K562 (cell line): ENCODE data around the gene COL25A1. TPM values are rescaled to one million over a fixed set of nuclear protein-coding genes. Genes with fewer than 3 reads are reported as not detected.

Experiments used
- ATAC-seq: fragments of 200-7000 bp; cut with Tn5 transposase; 3 replicates; pipeline ENCODE4 v1.9.1; 2020; ENCODE audit warnings: moderate library complexity
- BruUV-seq: library from RNA; stranded (reverse); fragments of 400-500 nt; replicated peaks from 2 replicates; lab custom pipeline; 2021; lab: Mats Ljungman, UMichigan
- CTCF ChIA-PET: fragments of 300-600 bp; formaldehyde crosslinking; extraction: SDS; loops from one replicate; lab custom pipeline; 2021; ENCODE audit warnings: low intra/inter-chr PET ratio; lab: Yijun Ruan, JAX
- POLR2A ChIA-PET: fragments of 300-600, 350-650 bp; sonication (Branson Sonifier 250); formaldehyde crosslinking; extraction: SDS; loops from one replicate; lab custom pipeline; 2021; ENCODE audit warnings: antibody characterized with exemption, inconsistent platforms; lab: Yijun Ruan, JAX
- DNase-seq, 4 experiments: peaks; one replicate each; pipeline versions ENCODE4 v3.0.0 to v3.0.0-alpha.2; 2011 to 2018; ENCODE audit warnings: low spot score in 3 of 4, mixed read lengths in 3 of 4; ENCODE audit errors: extremely low read depth in 1 of 4
- FAIRE-seq: peaks from 2 replicates; lab custom pipeline; 2011; peaks lifted over from hg19 to GRCh38; lab: Jason Lieb, UNC
- H2AFZ ChIP-seq: 2 replicates; pipeline ENCODE4 v1.6.0; 2011; ENCODE audit warnings: low read depth, low read length, control low read depth, inconsistent platforms
- H3K27ac ChIP-seq: fragments of 200-600 bp; 3 replicates; pipeline ENCODE4 v1.8.0; 2011; ENCODE audit warnings: low read depth, mild to moderate bottlenecking, control low read depth, inconsistent platforms, low read length, moderate library complexity, mixed read lengths; ENCODE audit errors: extremely low read depth
- H3K27me3 ChIP-seq, 2 experiments: fragments of 300-600 bp in 1 of 2; 2 replicates in 1 of 2; 3 replicates in 1 of 2; pipeline versions ENCODE4 v1.6.0 to v1.8.0; 2011; ENCODE audit warnings: inconsistent platforms in 2 of 2, low read length in 2 of 2, mild to moderate bottlenecking in 1 of 2, mixed read lengths in 1 of 2, moderate library complexity in 1 of 2; ENCODE audit not compliant: control insufficient read depth in 2 of 2, insufficient read depth in 2 of 2
- H3K36me3 ChIP-seq: fragments of 300-600 bp; 3 replicates; pipeline ENCODE4 v1.8.0; 2011; ENCODE audit warnings: mild to moderate bottlenecking, low read length, inconsistent platforms; ENCODE audit not compliant: control insufficient read depth, insufficient read depth
- H3K4me1 ChIP-seq, 2 experiments: fragments of 200-600 bp in 1 of 2; replicated peaks in 1 of 2; 2 replicates in 1 of 2; 3 replicates in 1 of 2; pipeline versions ENCODE4 v1.5.1 to v1.8.0; 2011; ENCODE audit warnings: inconsistent platforms in 2 of 2, low read length in 2 of 2, mild to moderate bottlenecking in 1 of 2, mixed read lengths in 1 of 2, moderate library complexity in 1 of 2; ENCODE audit not compliant: control insufficient read depth in 2 of 2, insufficient read depth in 2 of 2
- H3K4me2 ChIP-seq: 2 replicates; pipeline ENCODE4 v1.6.1; 2011; ENCODE audit warnings: low read length, control low read depth, inconsistent platforms, mixed read lengths; ENCODE audit not compliant: insufficient read depth
- H3K4me3 ChIP-seq: fragments of 200-600 bp; sonication (generic), shearing (Covaris generic); 2 replicates; pipeline ENCODE4 v1.5.1; 2016; ENCODE audit warnings: control low read depth, inconsistent platforms
- H3K79me2 ChIP-seq: fragments of 200-600 bp; 3 replicates; pipeline ENCODE4 v1.8.0; 2011; ENCODE audit warnings: low read length, inconsistent platforms; ENCODE audit not compliant: control insufficient read depth, insufficient read depth
- H3K9ac ChIP-seq, 2 experiments: 2 replicates each; pipeline versions ENCODE4 v1.6.0 to v1.6.1; 2011; ENCODE audit warnings: low read depth in 2 of 2, low read length in 2 of 2, control low read depth in 1 of 2, inconsistent platforms in 1 of 2, mild to moderate bottlenecking in 1 of 2, mixed read lengths in 1 of 2; ENCODE audit not compliant: insufficient read depth in 1 of 2
- H3K9me1 ChIP-seq: one replicate; pipeline ENCODE4 v1.6.0; 2011; ENCODE audit warnings: inconsistent platforms, mild to moderate bottlenecking, low read length, moderate library complexity; ENCODE audit not compliant: control insufficient read depth, insufficient read depth
- H3K9me3 ChIP-seq: replicated peaks from 2 replicates; pipeline ENCODE4 v1.5.1; 2011; ENCODE audit warnings: low read depth, low read length, inconsistent platforms; ENCODE audit not compliant: control insufficient read depth, insufficient read depth
- H4K20me1 ChIP-seq: replicated peaks from 2 replicates; pipeline ENCODE4 v1.6.1; 2011; ENCODE audit warnings: low read length, inconsistent platforms, mixed read lengths; ENCODE audit not compliant: control insufficient read depth, insufficient read depth
- ATF4 ChIP-seq: fragments of 450-650 bp; formaldehyde crosslinking; IDR thresholded peaks from 2 replicates; pipeline ENCODE4 v1.4.0; 2022; ENCODE audit warnings: mild to moderate bottlenecking, moderate library complexity
- CHD2 ChIP-seq: IDR thresholded peaks from 2 replicates; pipeline ENCODE4 v1.6.1; 2011; ENCODE audit warnings: low read depth, low read length
- CTCF ChIP-seq, 3 experiments: IDR thresholded peaks in 2 of 3; conservative IDR thresholded peaks in 1 of 3; 2 replicates each; pipeline ENCODE4 v1.5.1; 2011 to 2012; ENCODE audit warnings: low read length in 3 of 3, mild to moderate bottlenecking in 3 of 3, control low read depth in 2 of 3, improper control_type of control experiment in 1 of 3, inconsistent platforms in 1 of 3, low read depth in 1 of 3, mixed read lengths in 1 of 3, moderate library complexity in 1 of 3; ENCODE audit not compliant: insufficient read depth in 2 of 3
- HIVEP1 ChIP-seq: fragments of 250-450 bp; sonication (Bioruptor Pico); IDR thresholded peaks from 2 replicates; pipeline ENCODE4 v1.4.0; 2020; ENCODE audit warnings: mild to moderate bottlenecking
- IFI16 ChIP-seq: fragments of 250-450 bp; sonication (Bioruptor Pico); IDR thresholded peaks from 2 replicates; pipeline ENCODE4 v2.1.2; 2022; ENCODE audit warnings: mild to moderate bottlenecking, inconsistent platforms
- L3MBTL2 ChIP-seq: fragments of 450-650 bp; IDR thresholded peaks from 2 replicates; pipeline ENCODE4 v1.6.1; 2016; ENCODE audit warnings: mild to moderate bottlenecking, moderate library complexity
- OTX1 ChIP-seq: fragments of 450-650 bp; formaldehyde crosslinking; IDR thresholded peaks from 2 replicates; pipeline ENCODE4 v1.4.0; 2022; ENCODE audit warnings: mild to moderate bottlenecking
- REST ChIP-seq, 2 experiments: fragments of 450-650 bp; formaldehyde crosslinking in 1 of 2; IDR thresholded peaks; 2 replicates each; pipeline versions ENCODE4 v1.4.0 to v1.6.1; 2014 to 2020; ENCODE audit warnings: mild to moderate bottlenecking in 2 of 2, borderline replicate concordance in 1 of 2, low read depth in 1 of 2
- ZEB2 ChIP-seq: fragments of 450-650 bp; IDR thresholded peaks from 2 replicates; pipeline ENCODE4 v1.6.1; 2016
- WGBS: fragments of 100-300 bp; shearing (Covaris generic); methylation state at CpG from one replicate; pipeline ENCODE4 v1.1.6; 2016; ENCODE audit warnings: low coverage, mixed read lengths; ENCODE audit not compliant: insufficient coverage; ENCODE audit errors: missing lambda C conversion rate; 5-methylcytosine and 5-hydroxymethylcytosine counted together
- in situ Hi-C: fragments of 300-500 bp; cut with MboI; formaldehyde crosslinking; loops from 4 replicates; pipeline ENCODE4 v1.15.0; 2018; ENCODE audit warnings: inconsistent platforms, mixed read lengths
- intact Hi-C: fragments of 100-400 bp; cut with micrococcal nuclease; formaldehyde crosslinking; loops from 2 replicates; pipeline ENCODE4 v1.14.2; 2022
- polyA plus RNA-seq, 8 experiments: library from polyadenylated mRNA; depleted of rRNA in 4 of 8; stranded (reverse) in 5 of 8; unstranded in 3 of 8; fragments of >200 nt; fragmentation: Nextera tagmentation in 2 of 8; fragmentation: Illumina TruSeq in 1 of 8; extraction: Ambion mirVana in 2 of 8; extraction: Trizol in 1 of 8; gene quantifications; 2 replicates each; pipeline versions ENCODE4 v1.2.1 to v1.2.3, GENCODE V29; 2011 to 2014; ENCODE audit warnings: inconsistent platforms in 1 of 8, missing spikeins in 1 of 8
- total RNA-seq, 7 experiments: library from RNA; depleted of rRNA in 6 of 7; stranded (reverse); fragments of >200 nt in 6 of 7; fragmentation: Illumina TruSeq in 2 of 7; extraction: Trizol in 2 of 7; gene quantifications; 2 replicates each; pipeline versions ENCODE4 v1.2.1 to v1.2.3, GENCODE V29; 2011 to 2021; ENCODE audit warnings: low replicate concordance in 1 of 7

COL25A1 gene
- total and polyA plus RNA-seq, 9 of the 15 experiments (the other 6 are each of a cell fraction or from before 2014, with no cell fraction given), result 0.03 to 0.62 (median 0.27) TPM

- H3K27ac ChIP-seq, result no peak overlapping the region
- 3% methylated on average over 3 of the region's 3 CpGs for WGBS
- H3K9me3 ChIP-seq, result no peaks in the 10 kb centered on the region
- in situ Hi-C loops (no loop called here), intact Hi-C loops (loop anchor here (10.0 kb wide), 1 partner anchor 99 kb away; no protein-coding TSS in a partner anchor)
- peaks cover 12 to 46% of the 10 kb centered on the region in 2 experiments for H3K27me3 ChIP-seq
- FAIRE-seq, result no peak
- no TSS peak for BruUV-seq
- no peak overlapping the region for H2AFZ ChIP-seq
- H3K9me1 ChIP-seq, result no peaks in the 10 kb centered on the region
- no peaks in the 10 kb centered on the region for H3K79me2 ChIP-seq
- H3K9ac ChIP-seq, result no peak overlapping the region
- no peaks in the 10 kb centered on the region for H3K36me3 ChIP-seq
- H4K20me1 ChIP-seq, result no peaks in the 10 kb centered on the region
- POLR2A ChIA-PET, result interaction anchor here (0.6 to 0.7 kb wide), 3 partner anchors 48 to 403 kb away, joined by 3 to 4 read pairs (median 3); no protein-coding TSS in a partner anchor
- CTCF ChIA-PET, result no interaction called here
- no peaks in the 10 kb centered on the region; a peak in 1 of 5 replicates for H3K4me1 ChIP-seq
- no peak for ATAC-seq
- DNase-seq, result peak in 1 of 4 experiments; percentile 9
- H3K4me3 ChIP-seq, result no peak overlapping the region
- no peak overlapping the region for H3K4me2 ChIP-seq
- TF ChIP-seq L3MBTL2 (no peak), OTX1 (CRISPR knock-in tag) (no peak), CTCF (IDR thresholded peaks at IDR 0.05 in 2 of 3, conservative IDR thresholded peaks at IDR 0.05 in 1 of 3; ENCODE audit: insufficient read depth in 2 of 3, low read depth in 1 of 3, low read length in 3 of 3) (peak in 1 of 3 experiments; percentile 33; a peak in 2 of 6 replicates), REST (IDR thresholded peaks at IDR 0.05; ENCODE audit: borderline replicate concordance) (0 out of 2 replicates have a peak, but pooled peaks have one; percentile 4), REST (CRISPR knock-in tag; IDR thresholded peaks at IDR 0.05; ENCODE audit: low read depth) (no peak), IFI16 (CRISPR knock-in tag) (no peak), CHD2 (no peak), HIVEP1 (CRISPR knock-in tag) (no peak), ZEB2 (no peak), ATF4 (CRISPR knock-in tag) (no peak)
These were observed 518.6 kb downstream of the COL25A1 start for GRCh38 chr4:108783665-108784463.
